Fibroblast of lung (primary cell): ENCODE measurements around the gene CIDEB.

Experiments used
- EZH2 ChIP-seq: IDR thresholded peaks from 2 replicates; pipeline ENCODE4 v1.5.1; 2012; ENCODE audit warnings: low read length, control low read depth, mild to moderate bottlenecking; ENCODE audit errors: missing control alignments
- TF ChIP-seq, protein P1 (sequence below), 2 donors: IDR thresholded peaks in 1 of 2; conservative IDR thresholded peaks in 1 of 2; 1 replicate in 1 of 2; 2 replicates in 1 of 2; pipeline ENCODE4 v1.5.1; 2011 to 2012; ENCODE audit warnings: low read length in 2 of 2, control low read depth in 1 of 2, inconsistent platforms in 1 of 2, low read depth in 1 of 2, mild to moderate bottlenecking in 1 of 2

- TF ChIP-seq, protein P1, sequence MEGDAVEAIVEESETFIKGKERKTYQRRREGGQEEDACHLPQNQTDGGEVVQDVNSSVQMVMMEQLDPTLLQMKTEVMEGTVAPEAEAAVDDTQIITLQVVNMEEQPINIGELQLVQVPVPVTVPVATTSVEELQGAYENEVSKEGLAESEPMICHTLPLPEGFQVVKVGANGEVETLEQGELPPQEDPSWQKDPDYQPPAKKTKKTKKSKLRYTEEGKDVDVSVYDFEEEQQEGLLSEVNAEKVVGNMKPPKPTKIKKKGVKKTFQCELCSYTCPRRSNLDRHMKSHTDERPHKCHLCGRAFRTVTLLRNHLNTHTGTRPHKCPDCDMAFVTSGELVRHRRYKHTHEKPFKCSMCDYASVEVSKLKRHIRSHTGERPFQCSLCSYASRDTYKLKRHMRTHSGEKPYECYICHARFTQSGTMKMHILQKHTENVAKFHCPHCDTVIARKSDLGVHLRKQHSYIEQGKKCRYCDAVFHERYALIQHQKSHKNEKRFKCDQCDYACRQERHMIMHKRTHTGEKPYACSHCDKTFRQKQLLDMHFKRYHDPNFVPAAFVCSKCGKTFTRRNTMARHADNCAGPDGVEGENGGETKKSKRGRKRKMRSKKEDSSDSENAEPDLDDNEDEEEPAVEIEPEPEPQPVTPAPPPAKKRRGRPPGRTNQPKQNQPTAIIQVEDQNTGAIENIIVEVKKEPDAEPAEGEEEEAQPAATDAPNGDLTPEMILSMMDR (conservative IDR thresholded peaks at IDR 0.05 in 1 of 2, IDR thresholded peaks at IDR 0.05 in 1 of 2; ENCODE audit: low read depth in 1 of 2, low read length in 2 of 2) = no peak
- TF ChIP-seq EZH2 = no peak
Observed at GRCh38 chr14:24325041-24325530, 17.3 kb upstream of the CIDEB start.
